DOHH2 (cell line): ENCODE results near the gene ZMIZ2.

Source experiments
- H3F3A ChIP-seq: fragments of 200-600 bp; sonication (generic), shearing (Covaris generic); 2 replicates; pipeline ENCODE4 v1.6.0; 2016; ENCODE audit warnings: antibody characterized with exemption, mild to moderate bottlenecking; ENCODE audit not compliant: control insufficient read depth, insufficient read depth
- H3K27ac ChIP-seq: fragments of 200-600 bp; sonication (generic); 2 replicates; pipeline ENCODE4 v1.5.1; 2014; ENCODE audit warnings: low read depth, mild to moderate bottlenecking, low read length, moderate library complexity
- H3K27me3 ChIP-seq: fragments of 200-600 bp; sonication (generic); 2 replicates; pipeline ENCODE4 v1.6.1; 2014; ENCODE audit warnings: mild to moderate bottlenecking, low read length, mixed read lengths; ENCODE audit not compliant: control insufficient read depth
- H3K36me3 ChIP-seq: fragments of 200-600 bp; sonication (generic); 2 replicates; pipeline ENCODE4 v1.6.1; 2014; ENCODE audit warnings: mild to moderate bottlenecking, low read length, moderate library complexity, mixed read lengths; ENCODE audit not compliant: control insufficient read depth
- H3K4me1 ChIP-seq: fragments of 200-600 bp; sonication (generic); 2 replicates; pipeline ENCODE4 v1.6.1; 2014; ENCODE audit warnings: mild to moderate bottlenecking, low read length, mixed read lengths; ENCODE audit not compliant: control insufficient read depth
- H3K4me2 ChIP-seq: fragments of 200-600 bp; sonication (generic); 2 replicates; pipeline ENCODE4 v1.6.0; 2014; ENCODE audit warnings: mild to moderate bottlenecking, low read length, moderate library complexity
- H3K4me3 ChIP-seq: fragments of 200-600 bp; sonication (generic); 2 replicates; pipeline ENCODE4 v1.5.1; 2014; ENCODE audit warnings: mild to moderate bottlenecking, low read length, mixed read lengths
- H3K79me2 ChIP-seq: fragments of 200-600 bp; sonication (generic); 2 replicates; pipeline ENCODE4 v1.6.1; 2014; ENCODE audit warnings: mild to moderate bottlenecking, low read length, mixed read lengths; ENCODE audit not compliant: control insufficient read depth
- H3K9me2 ChIP-seq: fragments of 200-600 bp; sonication (generic); replicated peaks from 2 replicates; pipeline ENCODE4 v1.6.1; 2014; ENCODE audit warnings: mild to moderate bottlenecking, low read length, mixed read lengths; ENCODE audit not compliant: control insufficient read depth
- H3K9me3 ChIP-seq: fragments of 200-600 bp; sonication (generic); 2 replicates; pipeline ENCODE4 v1.6.1; 2014; ENCODE audit warnings: antibody characterized with exemption, low read length, mixed read lengths; ENCODE audit not compliant: control insufficient read depth, insufficient read depth
- H4K20me1 ChIP-seq: fragments of 200-600 bp; sonication (generic); 2 replicates; pipeline ENCODE4 v1.6.0; 2014; ENCODE audit warnings: low read depth, mild to moderate bottlenecking, antibody characterized with exemption, low read length, moderate library complexity; ENCODE audit not compliant: control insufficient read depth, insufficient read depth
- CTCF ChIP-seq: fragments of 200-600 bp; sonication (generic); IDR thresholded peaks from one replicate; pipeline ENCODE4 v1.5.1; 2014; ENCODE audit warnings: antibody characterized with exemption, mild to moderate bottlenecking, low read depth, low read length; ENCODE audit not compliant: poor library complexity, severe bottlenecking
- EZH2phosphoT487 ChIP-seq: fragments of 200-600 bp; sonication (generic); IDR thresholded peaks from 2 replicates; pipeline ENCODE4 v1.6.1; 2017; ENCODE audit warnings: borderline replicate concordance, mild to moderate bottlenecking, antibody characterized with exemption, low read length, moderate library complexity, mixed read lengths

Gene ZMIZ2

GRCh38 chr7:44703921-44704320, 44.7 kb upstream of the ZMIZ2 start:
- Histone ChIP-seq H3K79me2 (no peaks in the 10 kb centered on the region), H3K9me2 (no peaks in the 10 kb centered on the region), H3K27ac (no peak overlapping the region), H3K4me3 (no peak overlapping the region), H3F3A (0 out of 2 replicates have a peak, but pooled peaks cover 3% of the 10 kb centered on the region), H3K4me1 (no peaks in the 10 kb centered on the region), H4K20me1 (no peaks in the 10 kb centered on the region), H3K9me3 (no peaks in the 10 kb centered on the region), H3K36me3 (peaks cover 47% of the 10 kb centered on the region), H3K4me2 (no peak overlapping the region), H3K27me3 (no peaks in the 10 kb centered on the region)
- TF ChIP-seq CTCF (no peak), EZH2phosphoT487 (no peak)

- H3K9me3 ChIP-seq, result no peaks in the 10 kb centered on the region
- no peak for TF ChIP-seq EZH2phosphoT487
- no peak for TF ChIP-seq CTCF
- no peaks in the 10 kb centered on the region for H3K4me1 ChIP-seq
- no peak overlapping the region for H3K4me2 ChIP-seq
- no peaks in the 10 kb centered on the region for H3K27me3 ChIP-seq
- peaks cover 41% of the 10 kb centered on the region for H3K36me3 ChIP-seq
- H4K20me1 ChIP-seq, result no peaks in the 10 kb centered on the region
- H3F3A ChIP-seq, result 0 out of 2 replicates have a peak, but pooled peaks cover 6% of the 10 kb centered on the region
- H3K79me2 ChIP-seq, result no peaks in the 10 kb centered on the region
- no peak overlapping the region for H3K4me3 ChIP-seq
- no peak overlapping the region for H3K27ac ChIP-seq
- no peaks in the 10 kb centered on the region for H3K9me2 ChIP-seq
Observed at GRCh38 chr7:44705434-44705833, 43.2 kb upstream of the ZMIZ2 start.

GRCh38 chr7:44706788-44707557, 41.7 kb upstream of the ZMIZ2 start:
- no peaks in the 10 kb centered on the region for H3K27me3 ChIP-seq
- no peak overlapping the region for H3K27ac ChIP-seq
- H3K4me3 ChIP-seq, result no peak overlapping the region
- no peaks in the 10 kb centered on the region for H3K9me2 ChIP-seq
- peaks cover 31% of the 10 kb centered on the region for H3K36me3 ChIP-seq
- H3K4me2 ChIP-seq, result no peak overlapping the region
- H3F3A ChIP-seq, result 0 out of 2 replicates have a peak, but pooled peaks cover 6% of the 10 kb centered on the region
- no peaks in the 10 kb centered on the region for H4K20me1 ChIP-seq
- no peaks in the 10 kb centered on the region for H3K79me2 ChIP-seq
- no peaks in the 10 kb centered on the region for H3K9me3 ChIP-seq
- no peaks in the 10 kb centered on the region for H3K4me1 ChIP-seq
- TF ChIP-seq EZH2phosphoT487 (no peak), CTCF (no peak)
